Right ventricle myocardium inferior (tissue), 1 donor: ENCODE results near the gene EZH1. TPM values are rescaled to one million over a fixed set of nuclear protein-coding genes. Genes with fewer than 3 reads are reported as not detected.
"Not testable (repeated sequence)": the region's sequence is repeated elsewhere in the genome, so short reads cannot be mapped to it uniquely, and the experiment has no call there.

ENCODE experiments used
- ATAC-seq: fragments of 200-7000 bp; cut with Tn5 transposase; one replicate; pipeline ENCODE4 v1.9.1; 2020; ENCODE audit warnings: mild to moderate bottlenecking, moderate library complexity
- DNase-seq: peaks from one replicate; pipeline ENCODE4 v3.0.0; 2021; ENCODE audit errors: missing footprints
- intact Hi-C: fragments of 100-400 bp; cut with DNase I; formaldehyde crosslinking; loops from one replicate; pipeline ENCODE4 v1.11.0; 2022
- total RNA-seq: library from RNA; stranded (reverse); fragmentation: NEBNext Ultra II Directional; extraction: Animal tissue kit (Norgen Biotek cat#: 25700); gene quantifications from one replicate; pipeline ENCODE4 v1.2.1, GENCODE V29; 2021
- donor health status: DM: no; HTN: yes; CAD: no; lungs with severe emphysema.

Gene EZH1
- total RNA-seq, 1 donor from 2014 or later: 44.4 TPM

GRCh38 chr17:42675965-42676423, 68.8 kb downstream of the EZH1 start:
- intact Hi-C loops: no loop called here
- no peak for ATAC-seq
- peak; percentile 82 for DNase-seq

GRCh38 chr17:42675348-42675964, 69.4 kb downstream of the EZH1 start:
- intact Hi-C loops: no loop called here
- DNase-seq: no peak
- peak; percentile 6 for ATAC-seq

GRCh38 chr17:42674755-42675347, 70.0 kb downstream of the EZH1 start:
- intact Hi-C loops: no loop called here
- ATAC-seq (no peak), DNase-seq (no peak)

GRCh38 chr17:42673885-42674754, 70.7 kb downstream of the EZH1 start:
- intact Hi-C loops: no loop called here
- DNase-seq (peak; percentile 84), ATAC-seq (peak; percentile 2)

GRCh38 chr17:42673266-42673884, 71.5 kb downstream of the EZH1 start:
- DNase-seq (no peak), ATAC-seq (no peak)
- intact Hi-C loops: no loop called here

- intact Hi-C loops: no loop called here
- ATAC-seq (no peak), DNase-seq (no peak)
Measured at GRCh38 chr17:42672038-42672437, 72.8 kb downstream of the EZH1 start.

- no peak for ATAC-seq
- intact Hi-C loops: no loop called here
Measured at GRCh38 chr17:42670789-42671657, 73.8 kb downstream of the EZH1 start.

GRCh38 chr17:42669977-42670788, 74.7 kb downstream of the EZH1 start:
- no peak for DNase-seq
- intact Hi-C loops: no loop called here
- no peak for ATAC-seq

More at GRCh38 chr17:42670789-42671657, 73.8 kb downstream of the EZH1 start:
- no peak for DNase-seq

GRCh38 chr17:42669705-42669976, 75.2 kb downstream of the EZH1 start:
- ATAC-seq: no peak
- DNase-seq: no peak
- intact Hi-C loops: no loop called here

GRCh38 chr17:42667088-42667951, 77.5 kb downstream of the EZH1 start:
- intact Hi-C loops: no loop called here
- DNase-seq: no peak
- ATAC-seq: peak; percentile 47

- ATAC-seq, DNase-seq, intact Hi-C loops: not testable (repeated sequence)
Measured at GRCh38 chr17:42666126-42666525, 78.7 kb downstream of the EZH1 start.

GRCh38 chr17:42665581-42666001, 79.2 kb downstream of the EZH1 start:
- intact Hi-C loops: no loop called here
- ATAC-seq (no peak), DNase-seq (no peak)

- ATAC-seq (no peak), DNase-seq (no peak)
- intact Hi-C loops: no loop called here
Measured at GRCh38 chr17:42660692-42661345, 84.0 kb downstream of the EZH1 start.

GRCh38 chr17:42659932-42660274, 84.9 kb downstream of the EZH1 start:
- DNase-seq, ATAC-seq, intact Hi-C loops: not testable (repeated sequence)

GRCh38 chr17:42659079-42659931, 85.5 kb downstream of the EZH1 start, which contains the start of gene TUBG2:
Gene TUBG2, plus strand, starts transcription at chr17:42659284. Its CDS starts 220 bp downstream, at chr17:42659504.
- DNase-seq: peak; percentile 90
- peak; percentile 95 for ATAC-seq
- intact Hi-C loops: no loop called here
